GM18870 (cell line): ENCODE data around the gene EFNA3.
A peak's percentile ranks its signal among the peaks of the same experiment; 100 is the strongest.

Experiments
- ATAC-seq: cut with Tn5 transposase; IDR thresholded peaks from one replicate; pipeline ENCODE4 v1.9.1; 2021; ENCODE audit warnings: moderate library complexity; ENCODE audit not compliant: unreplicated experiment

The EFNA3 gene

DNA sequence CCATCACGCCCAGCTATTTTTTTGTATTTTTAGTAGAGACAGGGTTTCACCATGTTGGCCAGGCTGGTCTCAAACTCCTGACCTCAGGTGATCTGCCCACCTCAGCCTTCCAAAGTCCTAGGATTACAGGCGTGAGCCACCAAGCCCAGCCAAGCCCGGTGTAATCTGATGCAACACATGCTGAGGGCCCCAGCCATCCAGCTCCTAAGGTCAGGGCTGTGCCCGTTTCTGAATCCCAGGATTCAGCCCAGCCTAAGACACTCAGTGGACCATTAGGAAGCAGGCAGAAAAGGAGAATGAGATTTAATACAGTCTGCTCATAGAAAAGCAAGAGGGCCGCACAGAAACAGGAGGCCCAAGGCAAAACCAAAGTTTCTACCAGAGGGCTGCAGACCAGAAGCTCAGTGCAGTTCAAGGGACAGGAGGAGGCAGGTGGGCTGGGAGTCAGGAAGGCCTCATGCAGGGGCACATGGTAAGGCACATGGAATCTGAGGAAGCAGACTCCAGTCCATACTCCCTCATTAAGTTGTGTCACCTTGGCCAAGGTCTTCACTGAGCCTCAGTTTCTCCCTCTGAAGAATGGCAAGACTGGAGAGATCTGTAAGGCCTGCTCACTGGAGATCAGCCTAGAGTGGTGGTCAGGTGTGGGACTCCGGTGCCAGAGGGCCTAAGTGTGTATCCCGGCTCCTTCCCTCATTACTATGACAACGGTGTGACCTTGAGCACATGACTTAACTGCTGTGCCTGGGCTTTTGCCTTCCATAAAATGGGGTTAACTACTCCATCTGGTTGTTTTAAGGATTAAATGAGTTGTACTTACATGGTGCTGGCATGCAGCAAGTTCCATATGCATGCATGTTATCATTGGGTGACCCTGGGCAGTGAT lies 29.9 kb upstream of the EFNA3 start:
- ATAC-seq, result no peak

DNA sequence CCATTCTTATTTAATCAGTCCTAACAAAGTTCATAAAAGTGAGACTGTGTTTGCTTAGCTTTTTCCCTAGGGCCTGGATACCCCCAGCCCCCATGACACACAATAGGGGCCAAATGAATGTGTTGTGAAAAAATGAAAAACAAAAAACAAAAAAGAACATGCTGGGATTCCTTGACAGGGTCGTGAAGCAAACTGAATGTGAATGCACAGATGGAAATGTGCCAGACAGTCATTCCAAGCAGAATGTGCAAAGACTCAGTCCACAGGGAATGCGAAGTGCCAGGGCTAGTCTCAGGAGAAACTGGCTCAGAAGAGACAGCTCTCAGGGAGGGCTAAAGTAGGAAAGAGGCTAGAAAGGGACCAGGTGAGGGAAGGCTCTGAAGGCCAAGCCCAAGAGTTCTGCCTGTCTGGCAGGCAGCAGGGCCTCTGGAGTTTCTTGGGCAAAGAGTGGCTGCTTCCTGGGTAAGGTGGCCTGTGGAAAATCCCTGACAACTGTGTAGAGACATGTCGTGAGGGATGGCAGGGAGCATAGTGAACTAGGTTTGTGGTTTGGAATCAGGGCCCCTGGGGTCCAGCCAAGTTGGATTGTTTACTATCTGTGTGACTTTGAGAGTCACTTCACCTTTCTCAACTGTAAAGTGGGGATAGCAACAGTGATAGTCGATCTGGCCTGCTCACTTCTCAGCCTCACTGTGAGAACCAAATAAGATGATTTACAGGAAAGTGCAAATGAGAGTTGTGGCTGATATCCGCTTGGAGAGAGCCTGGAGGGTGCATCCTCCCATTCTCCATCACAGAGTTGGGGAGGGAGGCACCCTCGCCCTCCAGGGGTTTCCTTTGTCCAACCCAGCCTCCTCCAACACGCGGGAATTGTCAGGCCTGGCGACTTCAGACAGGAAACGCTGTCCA lies 28.7 kb upstream of the EFNA3 start:
- ATAC-seq, result no peak

DNA sequence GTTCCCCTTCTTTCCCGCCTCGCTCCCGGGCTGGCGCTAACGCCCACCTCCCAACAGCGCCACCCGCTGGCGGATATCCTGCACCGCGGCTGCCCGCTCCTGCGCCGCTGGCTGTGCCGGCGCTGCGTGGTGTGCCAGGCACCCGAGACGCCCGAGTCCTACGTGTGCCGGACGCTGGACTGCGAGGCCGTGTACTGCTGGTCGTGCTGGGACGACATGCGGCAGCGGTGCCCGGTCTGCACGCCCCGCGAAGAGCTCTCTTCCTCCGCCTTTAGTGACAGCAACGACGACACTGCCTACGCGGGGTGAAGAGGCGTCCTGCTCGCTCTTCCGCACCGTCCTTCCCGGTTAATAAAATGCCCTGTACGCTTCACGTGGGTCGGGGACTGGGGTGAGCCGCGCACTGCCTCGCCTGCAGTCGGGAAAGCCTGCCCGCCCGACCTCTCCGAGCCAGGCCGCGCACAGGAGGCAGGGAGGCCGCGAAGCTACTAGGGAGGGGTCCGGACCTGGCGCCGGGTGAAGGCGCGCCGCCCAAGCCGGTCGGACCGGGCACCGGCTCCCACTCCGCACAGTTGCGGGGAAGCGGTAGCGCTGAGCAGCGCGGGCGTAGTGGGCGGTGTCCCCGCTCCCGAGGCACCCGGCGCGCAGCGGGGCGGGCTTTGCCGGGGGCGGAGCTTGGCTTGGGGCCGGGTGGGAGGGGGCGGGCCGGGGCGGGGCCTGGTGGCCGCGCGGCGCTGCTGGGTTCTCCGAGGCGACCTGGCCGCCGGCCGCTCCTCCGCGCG lies 27.9 kb upstream of the EFNA3 start, which contains the start of gene ADAM15:
Gene ADAM15 (plus strand): TSS at position 757 of the 782 bp plus-strand sequence. CDS start 71 bp downstream, outside the sequence.
- ATAC-seq, result no peak

DNA sequence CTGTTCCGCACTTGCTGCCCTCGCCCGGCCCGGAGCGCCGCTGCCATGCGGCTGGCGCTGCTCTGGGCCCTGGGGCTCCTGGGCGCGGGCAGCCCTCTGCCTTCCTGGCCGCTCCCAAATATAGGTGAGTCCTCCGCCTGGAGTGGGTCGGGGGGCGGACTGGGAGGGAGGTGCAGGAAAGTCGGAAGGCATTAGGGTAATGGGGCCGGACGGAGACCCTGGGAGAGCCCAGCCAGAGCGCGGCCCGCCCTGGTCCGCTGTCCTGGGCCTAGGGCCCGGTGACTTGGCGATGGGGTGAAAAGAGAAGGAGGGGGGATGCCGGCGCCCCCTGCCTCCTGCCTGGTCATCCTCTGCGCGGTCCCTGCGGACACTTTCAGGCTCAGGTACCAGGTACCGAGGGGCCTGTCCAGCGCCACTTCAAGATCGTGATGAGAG lies 27.3 kb upstream of the EFNA3 start:
- ATAC-seq, result no peak

DNA sequence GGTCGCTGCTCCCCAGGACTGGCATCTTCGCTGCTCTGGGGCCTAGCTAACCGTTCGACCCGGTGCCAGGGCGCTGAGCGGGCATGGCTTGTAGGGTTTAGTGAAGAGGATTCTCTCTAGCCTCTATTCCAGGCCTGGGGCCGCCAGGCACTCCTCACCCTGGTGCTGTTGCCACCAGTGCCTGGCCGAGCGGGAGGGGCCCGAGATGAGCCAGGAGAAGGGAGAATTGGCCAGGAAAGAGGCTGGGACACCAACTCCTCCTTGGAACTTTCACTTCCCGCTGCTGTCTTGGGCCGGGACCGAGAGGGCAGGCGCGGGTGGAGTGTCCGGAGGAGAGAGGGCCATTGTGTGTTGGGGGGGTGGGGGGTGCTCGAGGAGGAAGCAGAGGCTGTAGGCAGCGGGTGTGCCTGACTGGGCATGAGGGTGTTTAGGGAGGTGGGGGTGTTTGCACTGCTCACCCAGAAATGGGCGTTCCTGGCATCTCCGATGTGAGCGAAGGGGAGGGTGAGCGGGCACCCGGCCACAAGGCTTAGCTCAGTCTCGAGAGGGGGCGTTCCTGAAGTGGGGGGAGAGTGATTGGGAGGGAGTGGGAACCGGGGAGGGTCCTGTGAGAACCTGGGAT lies 26.7 kb upstream of the EFNA3 start:
- ATAC-seq, result no peak

DNA sequence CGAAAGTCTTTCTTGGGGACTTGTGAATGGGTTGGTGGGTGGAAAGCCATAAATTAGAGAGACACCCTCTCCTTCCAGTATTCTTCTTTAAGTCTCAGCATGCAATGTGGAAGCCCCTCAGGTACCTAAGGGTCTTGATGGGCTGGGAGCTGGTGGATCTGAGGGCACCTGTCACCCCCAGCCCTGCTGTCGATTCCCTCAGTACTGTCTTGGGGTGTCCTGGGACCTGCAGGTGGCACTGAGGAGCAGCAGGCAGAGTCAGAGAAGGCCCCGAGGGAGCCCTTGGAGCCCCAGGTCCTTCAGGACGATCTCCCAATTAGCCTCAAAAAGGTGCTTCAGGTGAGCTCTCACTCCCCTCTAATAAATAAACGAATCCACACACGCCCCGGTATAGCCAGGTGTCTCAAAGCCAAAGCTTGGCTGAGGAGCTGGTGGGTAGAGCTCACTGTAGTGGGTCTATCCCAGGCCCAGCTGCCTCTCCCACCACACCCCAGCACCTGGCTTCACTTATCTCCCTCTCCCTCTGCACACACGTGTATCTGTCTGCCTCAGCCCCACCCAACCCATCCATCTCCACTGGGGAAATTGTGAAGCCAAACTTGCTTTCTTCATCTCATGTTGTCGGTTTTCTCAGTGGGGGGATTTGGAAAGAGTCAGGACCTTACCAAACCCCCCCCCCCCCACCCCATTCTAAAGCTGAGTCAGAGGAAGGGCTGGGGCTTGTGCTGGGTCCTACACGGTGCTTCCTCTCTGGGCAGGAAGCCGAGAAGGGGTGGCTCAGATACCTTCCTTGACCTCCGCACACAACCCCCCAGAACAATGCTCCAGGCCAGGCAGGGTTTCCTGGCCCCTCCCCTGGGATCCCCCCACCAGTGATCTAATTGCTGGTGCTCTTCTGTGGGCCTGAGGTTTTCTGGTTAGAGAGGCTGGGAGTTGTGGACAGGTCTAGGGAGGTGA lies 25.9 kb upstream of the EFNA3 start:
- ATAC-seq, result no peak

DNA sequence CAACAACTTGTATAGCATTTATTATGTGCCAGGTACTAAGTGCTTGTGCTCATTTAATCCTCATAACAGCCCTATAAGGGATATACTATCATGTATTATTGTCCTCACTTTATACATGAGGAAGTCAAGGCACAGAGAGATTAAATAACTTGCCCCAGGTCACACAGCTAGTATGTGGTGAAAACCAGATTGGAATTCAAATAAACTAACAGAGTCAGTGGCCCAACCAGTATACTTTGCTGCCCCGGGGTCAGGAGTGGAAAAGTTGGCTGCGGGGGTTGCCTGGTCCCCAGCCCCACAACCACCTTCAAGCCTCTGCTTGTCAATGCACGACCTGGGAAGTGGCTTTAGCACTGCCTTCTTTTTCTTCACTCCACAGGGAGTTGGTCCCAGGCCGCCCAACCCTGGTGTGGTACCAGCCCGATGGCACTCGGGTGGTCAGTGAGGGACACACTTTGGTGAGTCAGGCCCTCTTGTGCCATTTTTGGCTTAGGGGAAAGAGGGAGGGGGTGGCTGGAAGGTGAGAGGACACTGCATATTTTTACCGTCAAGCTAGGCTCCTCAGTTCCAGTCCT lies 25.0 kb upstream of the EFNA3 start:
- ATAC-seq, result no peak

DNA sequence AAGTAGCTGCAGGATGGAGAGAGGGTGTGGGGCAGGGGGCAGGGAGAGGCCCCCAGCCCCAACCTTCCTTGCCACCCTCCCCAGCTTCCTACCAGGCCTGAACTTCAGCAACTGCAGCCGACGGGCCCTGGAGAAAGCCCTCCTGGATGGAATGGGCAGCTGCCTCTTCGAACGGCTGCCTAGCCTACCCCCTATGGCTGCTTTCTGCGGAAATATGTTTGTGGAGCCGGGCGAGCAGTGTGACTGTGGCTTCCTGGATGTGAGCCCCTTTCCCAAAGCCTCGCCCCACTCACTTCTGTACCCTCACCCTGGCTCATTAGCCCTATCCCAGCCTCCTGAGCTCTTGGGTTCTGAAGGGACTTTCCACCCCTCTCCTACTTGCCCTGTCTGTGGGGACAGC lies 21.5 kb upstream of the EFNA3 start:
- no peak for ATAC-seq

DNA sequence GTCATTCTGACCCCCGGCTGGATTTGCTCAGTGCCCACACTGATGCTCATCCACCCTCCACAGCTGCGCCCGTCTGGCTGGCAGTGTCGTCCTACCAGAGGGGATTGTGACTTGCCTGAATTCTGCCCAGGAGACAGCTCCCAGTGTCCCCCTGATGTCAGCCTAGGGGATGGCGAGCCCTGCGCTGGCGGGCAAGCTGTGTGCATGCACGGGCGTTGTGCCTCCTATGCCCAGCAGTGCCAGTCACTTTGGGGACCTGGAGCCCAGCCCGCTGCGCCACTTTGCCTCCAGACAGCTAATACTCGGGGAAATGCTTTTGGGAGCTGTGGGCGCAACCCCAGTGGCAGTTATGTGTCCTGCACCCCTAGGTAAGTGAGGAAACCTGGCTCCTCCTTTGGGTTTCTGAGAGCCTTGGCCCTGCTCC lies 20.8 kb upstream of the EFNA3 start:
- no peak for ATAC-seq

DNA sequence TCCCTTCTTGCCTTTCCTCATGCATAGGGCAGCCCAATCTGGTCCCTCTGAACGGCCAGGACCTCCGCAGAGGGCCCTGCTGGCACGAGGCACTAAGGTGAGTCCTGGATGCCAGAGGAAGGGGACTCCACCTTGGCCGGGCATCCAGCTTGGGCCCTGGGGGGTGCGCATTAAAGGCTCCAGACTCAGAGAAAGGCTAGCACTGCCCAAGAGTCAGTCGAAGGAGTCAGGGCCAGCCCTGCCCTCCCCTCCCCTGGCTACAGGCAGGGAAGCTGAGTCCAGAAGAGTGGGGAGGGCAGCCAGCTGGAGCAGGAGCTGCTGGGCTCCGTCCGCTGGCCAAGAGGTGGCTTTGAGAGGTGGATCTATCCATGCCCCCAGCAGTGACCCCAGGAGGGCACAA lies 17.9 kb upstream of the EFNA3 start:
- no peak for ATAC-seq

DNA sequence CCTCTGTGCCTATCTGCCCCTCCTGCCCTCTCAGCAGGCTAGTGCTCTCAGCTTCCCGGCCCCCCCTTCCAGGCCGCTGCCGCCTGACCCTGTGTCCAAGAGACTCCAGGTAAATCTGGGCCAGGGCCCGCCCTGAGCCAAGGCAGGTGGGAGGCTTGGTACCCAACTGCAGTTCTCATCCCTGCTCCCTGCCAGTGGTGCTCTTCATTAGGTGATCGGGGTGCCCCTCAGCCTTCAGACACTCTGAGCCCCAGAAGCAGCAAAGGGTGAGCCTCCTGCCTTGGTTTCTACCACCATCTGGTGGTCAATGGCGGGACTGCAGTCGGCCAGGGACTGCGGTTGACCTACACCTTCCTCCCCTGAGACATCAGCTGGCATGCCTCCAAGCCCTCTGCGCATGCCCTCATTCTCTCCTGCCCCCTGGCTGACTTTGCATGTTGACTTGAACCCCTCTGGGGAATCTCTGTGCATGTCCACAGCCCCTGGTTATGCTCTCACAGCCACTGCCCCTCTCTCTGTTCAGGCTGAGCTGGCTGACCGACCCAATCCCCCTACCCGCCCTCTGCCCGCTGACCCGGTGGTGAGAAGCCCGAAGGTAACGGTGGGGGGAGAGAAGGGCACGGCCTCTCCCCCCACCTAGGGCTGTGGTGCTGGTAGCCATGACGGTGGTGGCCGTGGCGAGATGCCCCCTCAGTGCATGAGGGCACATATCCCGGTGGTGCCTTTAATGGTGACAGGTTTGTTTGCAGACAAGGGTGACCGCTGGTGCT lies 17.1 kb upstream of the EFNA3 start:
- no peak for ATAC-seq

DNA sequence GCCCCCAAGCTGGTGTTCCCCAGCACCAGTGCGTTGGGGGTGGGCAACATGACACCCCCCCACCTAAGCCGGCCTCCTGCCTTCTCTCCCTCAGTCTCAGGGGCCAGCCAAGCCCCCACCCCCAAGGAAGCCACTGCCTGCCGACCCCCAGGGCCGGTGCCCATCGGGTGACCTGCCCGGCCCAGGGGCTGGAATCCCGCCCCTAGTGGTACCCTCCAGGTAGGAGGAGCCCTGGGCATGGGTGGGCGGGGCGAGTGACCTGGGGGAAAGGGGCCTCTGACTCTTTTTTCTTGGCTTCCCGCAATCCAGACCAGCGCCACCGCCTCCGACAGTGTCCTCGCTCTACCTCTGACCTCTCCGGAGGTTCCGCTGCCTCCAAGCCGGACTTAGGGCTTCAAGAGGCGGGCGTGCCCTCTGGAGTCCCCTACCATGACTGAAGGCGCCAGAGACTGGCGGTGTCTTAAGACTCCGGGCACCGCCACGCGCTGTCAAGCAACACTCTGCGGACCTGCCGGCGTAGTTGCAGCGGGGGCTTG lies 16.4 kb upstream of the EFNA3 start:
- no peak for ATAC-seq

DNA sequence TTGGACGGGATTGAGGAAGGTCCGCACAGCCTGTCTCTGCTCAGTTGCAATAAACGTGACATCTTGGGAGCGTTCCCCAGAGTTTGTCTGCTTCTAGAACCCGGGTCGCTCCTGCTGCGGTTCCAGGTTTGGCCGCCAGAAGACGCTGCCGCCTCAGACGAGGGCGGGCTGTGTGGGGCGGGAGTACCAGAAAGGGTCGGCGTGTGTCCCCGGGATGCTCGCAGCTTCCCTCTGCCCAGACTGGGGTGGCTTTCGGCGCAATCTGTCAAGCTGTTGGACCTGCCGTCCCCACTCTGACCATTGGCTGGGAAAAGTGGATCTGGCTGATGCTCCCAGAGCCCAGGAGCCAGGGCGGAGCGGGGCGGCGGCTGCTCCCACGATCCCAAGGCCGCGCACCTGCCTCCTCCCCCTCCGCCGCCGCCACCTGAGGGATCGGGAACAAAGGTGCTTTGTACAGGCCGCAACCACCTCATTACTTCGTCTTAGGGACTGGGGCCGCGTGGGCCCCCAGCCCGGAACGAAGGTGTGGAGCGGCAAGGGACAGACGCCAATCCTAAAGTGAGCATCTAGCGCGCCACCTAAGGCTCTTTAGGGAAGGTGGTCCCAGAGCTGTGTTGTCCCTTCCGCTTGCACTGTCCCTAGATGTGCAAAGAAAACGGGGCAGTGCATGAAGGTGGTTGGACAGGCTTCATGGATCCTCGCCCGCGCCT lies 15.8 kb upstream of the EFNA3 start:
- no peak for ATAC-seq

DNA sequence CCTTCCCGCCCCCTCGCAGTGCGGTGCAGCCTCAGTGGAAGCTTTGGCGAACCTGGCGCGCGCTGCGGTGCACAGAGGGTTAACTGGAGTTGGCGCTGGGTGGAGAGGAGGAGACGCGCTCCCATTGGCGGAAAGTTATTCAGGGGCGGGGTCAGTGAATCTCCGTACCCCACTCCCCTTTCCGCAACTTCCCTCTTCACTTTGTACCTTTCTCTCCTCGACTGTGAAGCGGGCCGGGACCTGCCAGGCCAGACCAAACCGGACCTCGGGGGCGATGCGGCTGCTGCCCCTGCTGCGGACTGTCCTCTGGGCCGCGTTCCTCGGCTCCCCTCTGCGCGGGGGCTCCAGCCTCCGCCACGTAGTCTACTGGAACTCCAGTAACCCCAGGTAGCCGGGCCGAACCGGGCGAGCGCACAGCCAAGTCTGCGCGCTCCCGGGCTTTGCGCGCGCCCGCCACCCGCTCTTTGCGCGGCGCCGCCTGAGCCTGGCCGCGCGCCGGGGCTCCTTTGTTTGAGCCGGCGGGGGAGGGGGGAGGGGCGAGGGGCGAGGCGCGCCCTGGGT lies 15.0 kb upstream of the EFNA3 start, which contains the start of gene EFNA4:
Gene EFNA4 (plus strand): TSS at position 191 of the 561 bp plus-strand sequence. CDS start 84 bp downstream, at position 275.
- peak; percentile 56 for ATAC-seq

DNA sequence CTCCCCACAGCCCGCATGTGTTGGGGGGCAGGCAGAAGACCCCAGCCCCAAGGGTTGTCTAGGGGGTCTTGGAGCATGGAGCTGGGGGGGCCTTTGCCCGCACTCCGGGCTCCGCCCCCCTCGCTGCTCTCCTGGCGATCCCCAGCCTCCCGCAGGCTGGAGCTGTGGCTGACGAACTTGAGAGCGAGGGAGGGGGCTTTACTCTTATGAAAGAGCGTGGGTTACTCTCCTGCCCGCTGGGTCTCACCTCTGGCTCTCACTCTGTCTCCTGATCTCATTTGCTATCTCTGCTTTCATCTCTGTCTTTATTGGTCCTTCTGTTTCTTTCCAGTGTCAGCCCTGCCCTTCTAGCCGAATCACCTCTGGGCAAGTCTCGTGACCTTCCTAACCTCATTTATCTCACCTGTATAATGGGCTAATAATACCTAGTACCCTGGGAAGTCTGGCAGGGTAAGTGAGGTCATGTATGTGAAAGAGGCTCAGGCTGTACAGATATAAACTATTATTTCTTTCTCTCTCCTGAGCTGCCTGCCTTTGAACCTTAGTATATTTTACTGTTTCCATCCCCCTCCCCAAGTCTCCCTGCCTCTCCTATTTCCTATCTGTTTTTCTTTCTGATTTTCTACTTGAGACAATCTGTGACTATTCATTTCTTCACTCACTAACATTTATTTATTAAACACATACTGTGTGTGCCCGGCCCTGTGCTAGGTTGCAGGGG lies 14.4 kb upstream of the EFNA3 start:
- no peak for ATAC-seq

DNA sequence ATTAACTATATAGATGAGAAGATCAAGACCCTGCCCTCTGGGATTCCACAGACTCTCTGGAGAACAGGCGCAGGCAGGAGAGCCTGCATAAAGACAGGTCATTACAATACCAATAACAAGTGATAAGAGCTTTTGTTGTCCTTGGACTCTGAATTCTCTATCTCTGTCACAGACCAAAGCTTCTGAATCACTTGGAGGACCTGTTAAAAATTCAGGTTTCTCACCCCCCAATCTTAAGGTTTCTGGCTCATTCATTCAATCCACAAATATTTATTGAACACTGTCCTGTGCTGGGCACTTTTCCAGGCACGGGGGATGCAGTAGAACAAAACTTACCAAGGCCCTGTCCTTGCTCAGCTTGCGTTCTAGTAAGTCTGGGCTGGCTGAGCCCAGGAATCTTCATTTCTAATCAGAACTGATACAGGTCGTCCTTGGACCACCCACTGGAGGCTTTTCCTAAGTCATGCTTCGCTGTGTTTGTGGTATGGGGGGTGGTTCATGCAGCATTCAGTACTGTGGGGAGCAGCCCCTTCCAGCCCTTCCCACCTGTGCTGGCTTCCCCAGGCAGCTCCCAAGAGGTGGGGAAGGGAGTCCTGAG lies 13.7 kb upstream of the EFNA3 start:
- no peak for ATAC-seq
